Superior temporal gyrus (tissue), 1 donor: ENCODE data around the gene SAAL1.

Source experiments
- DNase-seq: peaks from one replicate; pipeline ENCODE4 v3.0.0-alpha.2; 2016; ENCODE audit errors: extremely low spot score

Gene SAAL1

GRCh38 chr11:18088366-18088765 lies 17.5 kb downstream of the SAAL1 start:
- DNase-seq = peak; percentile 37

- no peak for DNase-seq
Observed at GRCh38 chr11:18081551-18081950, 24.3 kb downstream of the SAAL1 start.

- no peak for DNase-seq
Observed at GRCh38 chr11:18080451-18080850, 25.4 kb downstream of the SAAL1 start.

GRCh38 chr11:18078909-18079308 lies 27.0 kb downstream of the SAAL1 start:
- no peak for DNase-seq

- no peak for DNase-seq
Observed at GRCh38 chr11:18075444-18075843, 30.4 kb downstream of the SAAL1 start.

GRCh38 chr11:18071098-18071705 lies 34.7 kb downstream of the SAAL1 start:
- DNase-seq = no peak

GRCh38 chr11:18067372-18067771 lies 38.5 kb downstream of the SAAL1 start:
- no peak for DNase-seq

- no peak for DNase-seq
Observed at GRCh38 chr11:18066626-18067025, 39.3 kb downstream of the SAAL1 start.

- no peak for DNase-seq
Observed at GRCh38 chr11:18065572-18065971, 40.3 kb downstream of the SAAL1 start.

GRCh38 chr11:18064450-18065054 lies 41.3 kb downstream of the SAAL1 start:
- DNase-seq = no peak

- no peak for DNase-seq
Observed at GRCh38 chr11:18063862-18064434, 41.9 kb downstream of the SAAL1 start.

- DNase-seq = no peak
Observed at GRCh38 chr11:18063125-18063524, 42.8 kb downstream of the SAAL1 start.

GRCh38 chr11:18061351-18061750 lies 44.5 kb downstream of the SAAL1 start:
- no peak for DNase-seq

- no peak for DNase-seq
Observed at GRCh38 chr11:18056561-18057181, 49.2 kb downstream of the SAAL1 start.

GRCh38 chr11:18054511-18055103 lies 51.3 kb downstream of the SAAL1 start:
- DNase-seq = no peak

GRCh38 chr11:18050848-18051247 lies 55.0 kb downstream of the SAAL1 start:
- DNase-seq = no peak

- no peak for DNase-seq
Observed at GRCh38 chr11:18046116-18046777, 59.6 kb downstream of the SAAL1 start, which contains the start of gene TPH1. Gene TPH1, minus strand, starts transcription at chr11:18046269. Its CDS starts 5,507 bp downstream, at chr11:18040762.

- no peak for DNase-seq
Observed at GRCh38 chr11:18036456-18036855, 69.4 kb downstream of the SAAL1 start.
